8988T (cell line): ENCODE results near the gene ADGRD2.

Source experiments
- DNase-seq: peaks from one replicate; pipeline ENCODE4 v3.0.0; 2011

ADGRD2 gene

GRCh38 chr9:124481115-124481514 lies 30.9 kb downstream of the ADGRD2 start:
- no peak for DNase-seq

- DNase-seq: peak; percentile 87
These were observed 32.3 kb downstream of the ADGRD2 start for GRCh38 chr9:124482431-124483031.

- no peak for DNase-seq
These were observed 33.2 kb downstream of the ADGRD2 start for GRCh38 chr9:124483481-124483880.

GRCh38 chr9:124485201-124485600 lies 35.0 kb downstream of the ADGRD2 start:
- DNase-seq: no peak

DNA sequence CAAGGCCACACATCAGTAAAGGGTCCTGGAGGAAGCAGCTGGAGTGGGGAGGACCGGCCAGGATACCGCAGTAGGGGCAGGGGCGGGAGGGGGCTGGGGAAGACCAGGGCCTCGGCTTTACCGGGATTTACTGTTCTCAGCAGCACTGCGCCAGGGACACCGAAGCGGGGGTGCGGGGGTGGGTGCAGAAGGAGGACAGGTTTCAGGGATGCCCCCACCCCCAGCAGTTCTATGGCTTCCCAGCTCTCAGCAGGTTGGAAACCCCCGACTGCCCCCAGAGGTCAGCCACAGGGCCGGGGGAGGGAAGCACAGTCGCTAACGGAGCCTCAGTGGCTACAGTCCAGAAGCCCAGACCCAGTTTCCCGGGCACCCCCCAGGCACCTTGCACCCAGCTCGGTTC lies 35.7 kb downstream of the ADGRD2 start:
- DNase-seq: no peak

- no peak for DNase-seq
These were observed 36.6 kb downstream of the ADGRD2 start for GRCh38 chr9:124486778-124487259.

GRCh38 chr9:124487260-124488182 lies 37.3 kb downstream of the ADGRD2 start:
- DNase-seq: no peak

DNA sequence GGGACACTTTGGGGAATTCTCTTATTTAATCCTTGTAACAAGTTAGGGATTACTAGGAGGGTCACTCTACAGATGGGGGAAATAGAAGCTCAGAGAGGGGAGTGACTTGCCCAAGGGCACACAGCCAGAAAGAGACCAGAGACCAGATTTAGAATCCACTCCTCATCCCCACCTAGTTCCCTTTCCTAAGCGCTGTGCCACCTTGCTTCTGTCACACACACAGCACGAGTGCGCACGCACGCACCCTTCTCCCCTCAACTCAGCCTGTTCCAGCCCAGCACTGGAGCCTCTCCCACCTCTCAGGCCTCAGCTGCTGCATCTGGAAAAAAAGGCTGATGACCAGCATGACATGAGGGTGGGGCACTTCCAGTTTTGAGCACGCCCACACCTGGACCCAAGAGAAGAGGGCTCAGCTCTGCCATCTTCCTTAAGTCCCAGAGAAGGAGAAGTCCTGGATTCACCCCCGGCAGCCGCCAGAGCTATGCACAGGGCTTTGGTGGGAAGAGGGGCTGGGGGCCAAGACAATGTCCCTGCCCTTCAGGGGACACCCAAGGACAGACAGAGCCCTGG lies 38.5 kb downstream of the ADGRD2 start:
- no peak for DNase-seq

DNA sequence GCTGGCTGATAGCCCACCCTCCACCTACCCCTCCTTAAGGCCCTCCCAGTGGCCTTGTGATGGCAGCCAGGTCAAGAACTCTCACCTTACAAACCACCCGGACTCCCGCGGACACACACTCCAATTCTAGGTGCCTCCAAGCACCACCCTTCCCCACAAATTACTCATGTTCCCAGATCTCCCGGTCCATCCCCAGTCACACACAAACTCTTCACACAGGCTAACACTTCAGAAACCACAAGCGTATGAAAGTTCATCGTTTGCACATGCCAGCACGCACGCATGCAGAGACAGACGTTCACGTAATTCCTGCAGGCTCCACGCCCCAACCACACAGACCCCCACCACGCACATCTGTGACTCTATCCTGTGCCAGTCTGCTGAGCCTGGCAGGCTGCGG lies 39.0 kb downstream of the ADGRD2 start:
- no peak for DNase-seq

DNA sequence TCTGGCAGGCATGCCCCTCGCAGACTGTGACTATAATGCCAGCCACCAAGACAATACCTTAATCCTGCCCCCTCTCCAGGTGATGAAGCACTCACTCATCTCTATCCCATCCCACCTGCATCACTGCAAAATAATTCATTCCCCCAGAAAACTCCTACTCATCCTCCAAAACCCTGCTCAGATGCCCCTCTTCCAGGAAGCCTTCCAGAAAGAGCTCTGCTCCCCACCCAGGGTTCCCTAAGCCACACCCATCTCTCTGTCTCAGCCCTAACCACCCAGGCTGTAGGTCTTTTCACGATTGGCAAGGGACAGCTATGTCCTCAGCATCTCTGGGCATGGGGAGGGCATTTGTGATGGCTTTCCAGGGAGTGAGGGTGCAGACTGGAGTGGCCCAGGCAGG lies 39.8 kb downstream of the ADGRD2 start:
- DNase-seq: no peak

DNA sequence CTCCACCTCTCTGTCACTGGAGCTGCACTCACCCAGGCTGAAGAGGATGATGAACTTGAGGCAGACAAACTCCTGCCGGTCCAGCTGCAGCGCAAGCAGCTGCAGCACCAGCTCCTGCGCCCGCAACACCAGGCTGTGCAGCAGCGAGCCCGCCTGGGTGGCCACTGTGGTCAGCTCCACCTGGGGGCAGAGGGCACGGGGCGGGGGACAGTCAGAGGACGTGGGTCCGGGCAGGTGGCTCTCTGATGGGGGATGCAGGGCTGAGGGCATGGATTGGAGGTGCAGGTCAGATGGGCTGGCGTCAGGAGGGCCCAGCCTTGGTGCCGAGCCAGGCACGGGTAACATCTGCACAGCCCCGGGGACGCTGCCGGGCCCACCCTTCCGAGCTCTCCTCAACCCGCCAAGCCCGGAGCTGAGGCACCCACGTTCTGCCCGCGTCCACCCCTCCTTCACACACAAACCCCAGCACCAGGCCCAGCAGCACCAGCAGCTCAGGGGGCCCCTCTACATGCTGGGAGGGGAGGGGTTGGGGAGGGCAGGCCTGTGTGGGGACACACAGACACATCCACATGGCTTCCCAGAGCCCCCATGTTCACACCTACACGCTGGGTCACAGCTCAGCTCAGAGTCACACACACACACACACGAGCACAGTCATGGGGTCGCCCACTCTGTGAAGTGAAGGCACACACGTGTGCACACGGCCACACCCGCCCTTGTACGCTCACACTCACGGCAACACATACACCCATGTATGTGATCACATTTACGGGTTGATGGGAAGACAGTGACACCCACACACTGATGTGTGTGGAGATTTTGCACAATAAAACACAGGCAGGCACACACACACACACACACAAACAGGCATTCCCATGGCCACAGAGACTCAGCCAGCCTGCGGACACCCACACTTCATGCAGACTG lies 41.1 kb downstream of the ADGRD2 start:
- DNase-seq: no peak

- DNase-seq: no peak
These were observed 42.6 kb downstream of the ADGRD2 start for GRCh38 chr9:124492818-124493217.

GRCh38 chr9:124493218-124493617 lies 43.0 kb downstream of the ADGRD2 start:
- DNase-seq: no peak

- DNase-seq: no peak
These were observed 43.7 kb downstream of the ADGRD2 start for GRCh38 chr9:124493794-124494479.

DNA sequence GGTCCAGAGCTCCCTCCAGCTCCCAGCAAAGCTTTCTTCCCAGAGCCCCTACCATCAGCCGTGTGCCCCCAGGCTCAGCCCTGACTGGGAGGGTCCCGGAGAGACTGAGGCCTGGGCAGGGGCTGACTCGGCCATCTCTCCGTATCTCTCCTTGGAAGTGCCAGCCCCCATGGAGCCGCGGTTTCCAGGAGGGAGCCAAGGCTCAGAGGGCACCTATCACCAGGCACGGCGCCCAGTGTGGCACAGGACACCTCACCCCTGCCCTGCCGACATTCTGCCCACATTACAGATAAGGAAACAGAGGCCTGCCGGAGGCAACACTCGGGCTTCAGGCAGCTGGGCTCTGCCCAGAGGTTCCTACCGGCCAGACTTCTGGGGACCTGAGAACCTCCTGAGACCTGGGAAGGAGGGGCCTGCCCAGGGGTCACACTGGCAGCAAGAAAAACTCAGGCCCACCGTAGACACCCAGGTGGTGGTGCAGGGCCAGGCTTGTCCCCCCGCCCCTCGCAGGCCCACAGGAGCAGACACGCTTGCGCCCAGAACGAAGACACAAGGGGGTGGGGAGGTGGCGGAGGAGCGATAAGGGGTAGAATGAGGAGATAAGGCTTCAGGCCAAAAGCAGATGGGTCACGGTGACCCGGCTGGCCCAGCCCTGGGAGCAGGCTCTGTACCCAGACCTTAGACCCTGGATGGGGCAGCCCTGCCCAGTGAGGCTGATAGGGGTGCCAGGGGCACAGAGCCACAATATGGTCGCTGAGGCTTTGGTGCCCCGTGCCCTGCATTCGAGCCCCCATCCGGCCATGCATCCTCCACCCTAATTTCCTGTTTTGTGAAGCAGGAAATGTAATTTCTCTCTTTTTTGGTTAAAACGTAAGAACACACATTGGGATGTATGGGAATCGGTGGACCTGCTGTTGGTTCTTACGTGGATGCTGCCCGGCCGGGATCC lies 45.1 kb downstream of the ADGRD2 start:
- no peak for DNase-seq

DNA sequence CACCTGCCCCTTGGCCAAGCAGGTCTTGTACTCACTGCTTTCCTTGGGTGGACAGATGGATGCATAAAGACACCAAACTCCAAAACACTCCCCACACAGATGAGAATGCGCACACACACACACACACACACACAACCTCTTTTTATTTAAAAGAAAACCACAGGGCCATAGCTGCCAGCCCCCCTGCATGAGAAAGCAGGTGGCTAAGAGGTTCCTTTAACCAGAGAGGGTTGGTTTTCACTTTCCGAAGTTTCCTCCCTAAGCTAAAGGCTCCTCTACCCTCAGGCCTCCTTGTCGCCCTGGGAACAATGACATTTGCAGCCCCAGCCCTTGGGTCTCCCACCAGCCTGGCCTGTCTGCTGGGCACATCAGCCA lies 45.8 kb downstream of the ADGRD2 start:
- DNase-seq: no peak

DNA sequence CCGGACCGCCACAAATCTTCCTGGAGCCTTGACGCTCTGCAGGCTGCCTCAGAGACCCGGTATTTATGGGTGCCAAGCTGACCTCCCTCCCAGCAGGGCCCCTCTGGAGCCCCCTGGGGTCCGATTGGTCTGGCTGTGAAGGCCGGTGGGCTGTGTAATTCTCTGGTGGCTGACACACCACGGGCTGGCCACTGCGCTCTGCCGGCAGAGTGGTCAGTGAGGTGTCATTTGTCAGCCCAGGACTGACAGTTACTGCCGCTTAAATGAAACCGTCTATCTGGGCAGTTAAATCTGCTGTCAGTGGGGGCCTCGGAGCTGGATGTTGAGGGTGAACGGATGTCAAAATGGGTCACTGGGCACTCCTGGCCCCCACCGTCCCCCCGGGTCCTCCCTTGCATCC lies 46.2 kb downstream of the ADGRD2 start:
- no peak for DNase-seq

DNA sequence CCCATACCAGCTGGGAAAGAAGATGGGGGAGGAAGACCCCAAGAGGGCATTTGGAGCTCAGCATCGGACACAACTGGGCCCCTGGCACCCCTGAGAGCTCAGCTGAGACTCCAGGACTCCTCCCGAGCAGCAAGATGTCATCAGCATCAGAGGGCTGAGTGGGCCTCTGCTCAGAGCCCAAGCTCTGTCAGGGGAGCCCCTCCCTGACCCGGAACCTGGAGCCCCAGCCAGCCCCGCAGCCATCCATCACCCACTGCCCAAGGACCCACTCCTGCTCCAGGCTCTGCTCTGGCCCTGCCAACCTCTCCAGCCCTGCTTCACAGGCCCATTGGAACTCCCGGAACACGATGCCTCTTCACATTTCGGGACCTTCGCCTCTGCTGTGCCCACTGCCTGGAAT lies 47.2 kb downstream of the ADGRD2 start:
- no peak for DNase-seq

GRCh38 chr9:124498040-124498439 lies 47.8 kb downstream of the ADGRD2 start:
- no peak for DNase-seq

- DNase-seq: no peak
These were observed 48.4 kb downstream of the ADGRD2 start for GRCh38 chr9:124498499-124499146.

GRCh38 chr9:124499216-124499615 lies 49.0 kb downstream of the ADGRD2 start:
- no peak for DNase-seq
